Measurements from ENCODE around the gene SLC35F1.

- TF ChIP-seq CTCF (IDR thresholded peaks at IDR 0.05) (no peak), POLR2A (IDR thresholded peaks at IDR 0.05) (no peak)
Observed at GRCh38 chr6:118228886-118229285, 321.8 kb downstream of the SLC35F1 start.
